ENCODE measurements around the gene TAX1BP3. TPM values are rescaled to one million over a fixed set of nuclear protein-coding genes. Genes with fewer than 3 reads are reported as not detected.

TAX1BP3 gene
- total RNA-seq, 1 experiment from 2014 or later = 122 TPM

DNA sequence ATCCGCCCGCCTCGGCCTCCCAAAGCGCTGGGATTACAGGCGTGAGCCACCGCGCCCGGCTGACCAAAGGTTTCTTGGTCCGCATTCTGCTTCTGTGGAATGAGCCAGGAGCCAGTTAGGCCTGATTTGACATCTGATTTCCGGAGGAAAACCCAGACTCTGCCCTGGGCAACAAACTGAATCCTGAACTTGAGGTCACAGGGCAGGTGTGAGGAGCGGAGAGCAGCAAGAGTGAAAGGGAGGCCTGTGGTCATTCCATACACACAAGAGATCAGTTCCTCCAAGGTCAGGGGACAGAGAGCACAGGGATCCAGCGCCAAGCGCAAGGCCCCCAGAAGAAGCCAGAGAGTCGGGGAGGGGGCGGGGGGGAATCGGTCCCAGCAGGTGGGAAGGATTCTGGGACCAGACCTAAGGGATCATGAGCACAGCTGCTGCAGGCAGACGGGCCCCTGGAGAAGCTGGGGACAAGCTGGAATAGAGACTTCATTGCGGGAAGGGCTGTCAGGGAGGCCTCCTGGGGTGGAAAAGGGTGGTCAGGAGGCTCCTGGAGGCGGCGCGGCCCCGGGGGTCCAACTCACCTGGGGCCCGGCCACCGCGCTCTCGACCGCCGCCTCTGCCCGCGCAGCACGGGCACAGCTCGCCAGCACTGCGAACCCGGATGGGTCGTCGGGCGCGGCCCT is 32.8 kb downstream of the TAX1BP3 start:
- Histone ChIP-seq H3K4me3 (ENCODE audit: low read depth in 2 of 2, low read length in 2 of 2) (peak overlapping the region; percentile 80 to 85), H3K9me3 (ENCODE audit: control insufficient read depth, insufficient read depth, low read depth, low read length) (no peaks in the 10 kb centered on the region), H3K27ac (ENCODE audit: low read length) (peak overlapping the region; percentile 69), H3K4me1 (ENCODE audit: control insufficient read depth, insufficient read depth, low read length) (0 out of 2 replicates have a peak, but pooled peaks cover 4% of the 10 kb centered on the region), H3K36me3 (ENCODE audit: control insufficient read depth, insufficient read depth, low read length) (peaks cover 2% of the 10 kb centered on the region; the same call in 1 of the 2 replicates), H3K27me3 (ENCODE audit: control insufficient read depth, insufficient read depth, low read length) (no peaks in the 10 kb centered on the region)
- in situ Hi-C loops (cut with HindIII; ENCODE audit: low pct_unique_long_range_greater_than_20kb, low sequenced_read_pairs) = no loop called here
- no TSS peak for BruUV-seq (replicated peaks)
- peak; percentile 20 for ATAC-seq
- POLR2A ChIA-PET = interaction anchor here (0.6 to 0.8 kb wide), 2 partner anchors 22 to 33 kb away, joined by 3 read pairs; partner anchors contain the start of gene EMC6
- no peak for TF ChIP-seq TCF7L2 (IDR thresholded peaks at IDR 0.05; ENCODE audit: low read depth, low read length)
- no peak for TF ChIP-seq REST (IDR thresholded peaks at IDR 0.05; ENCODE audit: insufficient read depth in 1 of 2, low read depth in 2 of 2, low read length in 1 of 2)
- TF ChIP-seq SIN3A (IDR thresholded peaks at IDR 0.05; ENCODE audit: borderline replicate concordance, insufficient read depth, low read depth, low read length) = 0 out of 2 replicates have a peak, but pooled peaks have one; percentile 18
- TF ChIP-seq CTCF (IDR thresholded peaks at IDR 0.05) = no peak
- TF ChIP-seq POLR2AphosphoS5 (IDR thresholded peaks at IDR 0.05; ENCODE audit: low read depth, low read length) = no peak
- intact Hi-C loops (cut with micrococcal nuclease; ENCODE audit: unreplicated experiment) = no loop called here
- CTCF ChIA-PET = no interaction called here
- DNase-seq (ENCODE audit: low read depth, low spot score) = no peak

DNA sequence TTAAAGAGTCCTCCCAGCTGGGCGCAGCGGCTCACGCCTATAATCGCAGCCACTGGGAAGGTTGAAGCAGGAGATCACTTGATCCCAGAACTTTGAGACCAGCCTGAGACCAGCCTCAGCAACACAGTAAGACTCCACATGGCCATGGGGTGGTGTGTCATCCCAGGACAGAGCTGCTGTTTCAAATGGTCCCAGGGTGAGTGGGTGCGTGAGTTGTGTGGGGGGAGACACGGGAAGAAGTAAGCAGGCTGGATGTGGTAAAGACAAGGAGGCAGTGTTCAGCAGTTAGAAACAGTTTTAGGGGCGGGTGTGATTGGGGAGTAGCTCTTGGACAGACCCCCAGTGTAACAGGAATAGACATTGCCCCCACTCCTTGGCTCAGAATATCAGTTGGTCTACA is 36.1 kb downstream of the TAX1BP3 start:
- CTCF ChIA-PET = no interaction called here
- no peak for ATAC-seq
- BruUV-seq (replicated peaks) = no TSS peak

More for the DNA sequence above, 36.1 kb downstream of the TAX1BP3 start:
- POLR2A ChIA-PET = no interaction called here
- Histone ChIP-seq H3K4me3 (ENCODE audit: low read depth in 2 of 2, low read length in 2 of 2) (no peak overlapping the region), H3K27ac (ENCODE audit: low read length) (no peak overlapping the region), H3K36me3 (ENCODE audit: control insufficient read depth, insufficient read depth, low read length) (peaks cover 2% of the 10 kb centered on the region; the same call in 1 of the 2 replicates), H3K9me3 (ENCODE audit: control insufficient read depth, insufficient read depth, low read depth, low read length) (no peaks in the 10 kb centered on the region), H3K4me1 (ENCODE audit: control insufficient read depth, insufficient read depth, low read length) (0 out of 2 replicates have a peak, but pooled peaks cover 4% of the 10 kb centered on the region), H3K27me3 (ENCODE audit: control insufficient read depth, insufficient read depth, low read length) (no peaks in the 10 kb centered on the region)
- TF ChIP-seq REST (IDR thresholded peaks at IDR 0.05; ENCODE audit: insufficient read depth in 1 of 2, low read depth in 2 of 2, low read length in 1 of 2) = no peak
- TF ChIP-seq POLR2AphosphoS5 (IDR thresholded peaks at IDR 0.05; ENCODE audit: low read depth, low read length) = no peak
- TF ChIP-seq CTCF (IDR thresholded peaks at IDR 0.05) = no peak
- no peak for TF ChIP-seq SIN3A (IDR thresholded peaks at IDR 0.05; ENCODE audit: borderline replicate concordance, insufficient read depth, low read depth, low read length)
- TF ChIP-seq TCF7L2 (IDR thresholded peaks at IDR 0.05; ENCODE audit: low read depth, low read length) = no peak
- in situ Hi-C loops (cut with HindIII; ENCODE audit: low pct_unique_long_range_greater_than_20kb, low sequenced_read_pairs) = no loop called here
- no peak for DNase-seq (ENCODE audit: low read depth, low spot score)
- intact Hi-C loops (cut with micrococcal nuclease; ENCODE audit: unreplicated experiment) = no loop called here
